DMS53 treated with DMSO at 0.1 percent for 48 hours (cell line): ENCODE data around the gene ACSS3.

Experiments
- DNase-seq: peaks from one replicate; lab custom pipeline; 2025; ENCODE audit not compliant: unreplicated experiment; lab: John Stamatoyannopoulos, UW

ACSS3 gene

DNA sequence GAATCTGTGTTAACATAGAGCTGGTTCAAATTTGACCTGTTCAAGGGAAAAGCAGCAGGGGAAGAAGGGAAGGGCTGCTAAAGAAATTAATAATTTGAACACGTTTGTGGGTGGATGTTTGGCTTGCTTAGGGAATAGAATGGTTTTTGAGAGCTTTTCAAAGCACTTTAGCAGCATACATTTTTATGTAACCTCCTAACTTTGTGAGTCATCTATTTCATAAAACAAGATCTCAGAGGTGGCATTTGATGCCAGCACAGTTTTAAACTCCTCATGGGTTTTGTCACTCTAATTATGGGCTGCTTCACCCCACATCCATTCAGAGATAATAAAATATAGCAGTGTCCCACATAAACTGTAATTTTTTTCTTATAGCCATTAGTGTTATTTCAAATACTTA, 143.8 kb downstream of the ACSS3 start:
- DNase-seq, result no peak

DNA sequence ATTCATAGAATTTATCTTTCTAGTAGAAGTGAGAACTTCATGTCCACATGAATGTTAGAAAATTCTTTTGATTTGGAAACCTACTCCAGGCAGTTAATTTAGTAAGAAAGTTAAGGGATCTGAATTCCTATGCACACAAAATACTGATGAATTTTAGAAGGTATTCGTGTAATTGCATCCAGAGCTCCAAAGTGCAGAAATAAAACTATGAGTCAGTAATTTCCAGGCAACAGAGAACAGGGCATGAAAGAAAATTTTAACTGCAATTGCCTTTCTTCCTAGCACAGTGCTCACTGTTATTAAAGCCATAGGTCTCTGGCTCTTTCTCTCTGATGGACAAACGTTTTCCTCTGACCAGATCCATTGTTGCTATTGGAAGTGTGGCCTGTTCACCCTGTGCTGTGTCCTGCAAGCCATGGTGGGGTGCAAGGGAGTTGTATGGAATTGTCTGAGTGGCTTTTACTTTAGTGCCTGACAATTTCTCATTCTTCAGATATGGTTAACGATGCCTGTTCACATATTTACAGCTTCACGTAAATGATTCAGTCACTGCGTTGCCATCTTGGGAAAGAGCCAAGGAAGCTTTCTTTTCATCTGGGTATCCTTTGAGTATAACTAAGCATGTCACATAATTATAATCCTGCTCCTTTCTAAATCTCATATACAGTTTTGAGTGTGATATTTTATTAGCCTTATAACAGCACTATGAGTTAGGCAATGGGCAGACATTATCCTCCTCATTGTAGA, 145.1 kb downstream of the ACSS3 start:
- DNase-seq, result no peak

DNA sequence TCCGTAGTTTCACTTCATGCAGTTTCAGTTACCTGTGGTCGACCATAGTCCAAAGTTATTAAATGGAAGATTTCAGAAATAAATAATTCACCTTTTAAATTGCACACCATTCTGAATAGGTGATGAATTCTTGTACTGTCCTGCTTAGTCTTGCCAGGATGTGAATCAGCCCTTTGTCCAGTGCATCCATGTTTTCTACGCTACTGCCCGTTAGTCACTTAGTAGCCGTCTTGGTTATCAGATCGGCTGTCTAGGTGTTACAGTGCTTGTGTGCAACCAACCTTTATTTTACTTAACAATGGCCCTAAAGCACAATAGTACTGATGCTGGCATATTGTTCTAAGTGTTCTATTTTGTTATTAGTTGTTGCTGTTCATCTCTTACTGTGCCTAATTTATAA, 146.7 kb downstream of the ACSS3 start:
- no peak for DNase-seq

GRCh38 chr12:81229759-81230158, 151.9 kb downstream of the ACSS3 start:
- peak; percentile 94 for DNase-seq

- no peak for DNase-seq
Observed at GRCh38 chr12:81231574-81232368, 153.9 kb downstream of the ACSS3 start.

DNA sequence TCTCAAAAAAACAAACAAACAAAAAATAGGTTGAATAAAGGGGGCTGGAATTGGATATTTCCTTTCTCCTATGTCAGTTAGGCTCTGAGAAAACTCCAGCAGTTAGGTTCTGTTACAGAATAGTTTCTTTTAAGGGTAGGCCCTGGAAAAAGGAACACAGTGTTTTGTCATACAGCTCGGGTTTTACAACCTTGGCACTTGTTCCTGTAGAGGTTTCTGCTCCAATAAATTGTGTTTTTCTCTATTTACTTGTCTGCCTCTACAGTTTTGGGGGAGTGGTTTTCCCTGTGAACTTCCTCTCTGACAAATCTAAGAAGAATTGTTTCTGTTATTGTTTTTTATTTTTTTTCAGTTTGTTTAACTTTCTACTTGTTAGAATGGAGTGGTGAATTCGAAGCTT, 167.6 kb downstream of the ACSS3 start:
- DNase-seq, result no peak

DNA sequence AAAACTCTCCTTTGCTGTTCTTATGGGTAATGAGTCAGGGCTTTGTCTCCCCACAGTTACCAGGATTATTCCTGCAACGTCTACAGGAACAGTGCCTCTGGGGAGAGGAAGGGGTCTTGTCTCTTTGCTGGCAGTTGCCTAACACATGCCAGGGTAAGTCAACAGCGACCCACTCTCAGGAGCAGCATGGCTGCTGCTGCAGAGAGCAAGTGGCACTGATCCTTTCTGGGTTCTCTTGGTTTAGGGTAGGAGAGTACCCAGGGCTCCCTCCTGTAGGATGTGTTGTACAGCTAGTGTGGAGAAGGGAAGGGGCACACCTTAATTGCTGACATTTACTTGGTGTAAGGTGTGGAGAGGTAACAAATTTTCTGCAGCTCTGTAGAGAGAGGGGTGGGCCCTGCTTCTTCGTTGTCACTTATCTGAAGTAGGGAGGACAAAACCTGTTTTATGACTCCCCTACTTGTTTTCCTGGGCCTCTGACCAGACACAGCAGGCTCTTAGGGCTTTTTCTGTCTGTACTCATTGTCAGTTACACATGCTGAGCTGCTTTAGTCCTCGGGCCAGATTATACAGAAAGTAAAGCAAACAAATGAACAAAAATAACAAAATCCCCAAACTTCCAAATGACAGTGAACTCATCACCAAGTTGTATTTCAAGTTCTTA, 168.2 kb downstream of the ACSS3 start:
- peak; percentile 63 for DNase-seq

- no peak for DNase-seq
Observed at GRCh38 chr12:81249976-81250375, 172.1 kb downstream of the ACSS3 start.

- no peak for DNase-seq
Observed at GRCh38 chr12:81252228-81252627, 174.3 kb downstream of the ACSS3 start.

DNA sequence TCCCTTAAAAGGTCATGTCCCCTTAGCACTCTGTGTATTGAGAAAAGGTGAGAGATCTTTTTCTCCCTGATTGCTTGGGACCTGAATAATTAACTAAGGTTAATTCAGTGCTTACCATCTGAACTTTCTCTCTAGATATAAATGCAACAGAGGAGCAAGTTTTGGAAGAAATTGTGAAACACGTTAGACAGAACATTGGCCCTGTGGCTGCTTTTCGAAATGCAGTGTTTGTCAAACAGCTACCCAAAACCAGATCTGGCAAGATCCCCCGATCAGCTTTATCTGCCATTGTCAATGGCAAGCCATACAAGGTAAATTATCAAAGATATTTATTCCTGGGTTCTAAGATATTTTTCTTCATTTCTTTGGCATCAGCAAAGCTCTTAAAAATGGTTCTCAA, 175.5 kb downstream of the ACSS3 start:
- DNase-seq, result no peak

DNA sequence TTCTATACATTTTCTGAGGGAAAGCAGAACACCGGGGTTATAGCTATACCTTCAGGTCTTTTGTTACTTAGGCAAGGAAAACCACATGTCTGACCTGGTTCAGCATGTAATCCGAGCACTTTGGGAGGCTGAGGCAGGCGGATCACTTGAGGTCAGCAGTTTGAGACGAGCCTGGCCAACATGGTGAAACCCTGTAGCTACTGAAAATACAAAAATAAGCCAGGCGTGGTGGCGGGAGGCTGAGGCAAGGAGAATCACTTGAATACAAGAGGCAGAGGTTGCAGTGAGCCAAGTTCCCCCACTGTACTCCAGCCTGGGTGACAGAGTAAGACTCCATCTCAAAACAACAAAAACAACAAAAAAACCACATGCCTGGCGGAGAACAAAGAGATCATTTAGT, 177.6 kb downstream of the ACSS3 start:
- no peak for DNase-seq

DNA sequence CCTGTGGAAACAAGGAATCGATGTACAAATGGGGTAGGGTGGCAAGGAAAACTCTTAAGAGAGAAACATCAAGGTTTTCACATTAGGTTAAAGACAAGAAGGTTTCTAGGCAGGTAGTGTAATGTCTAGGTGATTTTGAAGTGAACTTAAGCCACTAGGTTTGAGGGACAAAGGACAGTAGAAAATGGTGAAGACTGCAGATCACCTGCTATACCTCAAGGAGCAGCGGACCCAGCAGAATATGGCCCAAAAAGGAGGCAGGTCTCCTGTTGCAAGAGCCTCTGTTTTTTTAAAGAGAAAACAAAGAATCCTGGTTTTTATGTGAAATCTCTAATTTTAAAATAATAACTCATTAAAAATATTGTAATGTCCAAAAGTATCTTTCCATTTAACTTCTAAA, 178.1 kb downstream of the ACSS3 start:
- DNase-seq, result no peak

DNA sequence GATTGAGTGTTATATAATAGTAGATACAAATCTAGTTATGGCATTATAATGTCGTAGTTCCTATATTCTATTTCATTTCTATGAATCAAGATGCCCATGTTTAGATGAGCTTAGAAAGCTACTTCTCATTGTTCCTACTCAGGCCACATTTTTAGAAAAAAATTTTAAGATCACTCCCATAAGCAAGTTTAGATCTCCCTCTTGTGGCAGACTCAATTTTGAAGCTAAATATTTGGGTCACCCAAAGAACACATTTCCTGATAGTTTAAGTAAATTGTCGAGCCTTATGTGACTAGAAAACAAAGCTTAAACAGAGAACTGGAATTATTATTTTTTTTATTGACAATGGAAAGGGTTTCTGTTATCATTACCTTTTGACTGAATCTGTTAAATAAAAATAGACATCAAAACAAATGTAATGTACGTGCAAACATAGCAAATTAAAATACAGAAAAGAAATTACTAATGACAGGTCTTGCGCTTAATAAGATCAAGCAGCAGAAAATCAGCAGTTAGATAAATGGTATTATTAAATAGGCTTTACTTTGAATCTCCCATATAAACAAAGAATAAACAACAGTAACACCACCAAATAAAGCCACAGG, 180.2 kb downstream of the ACSS3 start:
- peak; percentile 91 for DNase-seq

DNA sequence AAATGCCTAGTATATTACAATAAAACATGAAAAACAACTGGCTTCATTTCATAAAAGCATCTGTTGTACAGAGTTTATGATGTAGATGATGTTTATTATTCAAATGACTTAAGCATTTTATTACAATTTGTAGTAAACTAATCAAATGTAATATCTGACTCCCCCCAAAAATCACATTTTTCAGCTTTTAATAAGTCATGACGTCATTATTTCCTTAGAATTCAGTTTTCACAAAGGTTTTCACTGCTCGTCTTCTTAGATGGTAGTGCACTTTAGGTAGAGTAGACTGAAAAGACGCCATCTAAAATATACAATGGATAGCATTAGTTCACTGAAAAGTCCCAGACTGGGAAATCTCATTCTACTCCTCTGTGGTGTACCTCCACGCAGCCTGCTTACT, 181.5 kb downstream of the ACSS3 start:
- no peak for DNase-seq

- no peak for DNase-seq
Observed at GRCh38 chr12:81261508-81262207, 183.8 kb downstream of the ACSS3 start.

DNA sequence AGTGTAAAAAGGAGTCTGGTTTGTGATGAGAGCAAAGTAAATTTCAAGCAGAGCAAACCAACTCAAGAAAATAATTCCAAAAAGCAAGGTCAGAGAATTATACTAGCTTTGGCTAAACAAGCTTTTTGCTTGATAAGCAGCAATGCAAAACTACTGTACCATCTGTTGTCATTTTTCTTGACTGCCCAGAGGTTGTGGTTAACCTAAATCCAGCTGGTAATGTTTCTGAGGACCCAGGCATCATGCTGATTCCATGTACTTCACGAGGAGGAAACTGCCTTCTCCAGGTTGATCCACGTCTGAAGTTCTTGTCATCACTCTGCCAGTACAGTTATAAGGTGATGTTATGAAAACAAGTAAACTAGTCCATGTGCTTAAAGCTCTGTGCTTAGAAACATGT, 185.2 kb downstream of the ACSS3 start:
- DNase-seq, result no peak

DNA sequence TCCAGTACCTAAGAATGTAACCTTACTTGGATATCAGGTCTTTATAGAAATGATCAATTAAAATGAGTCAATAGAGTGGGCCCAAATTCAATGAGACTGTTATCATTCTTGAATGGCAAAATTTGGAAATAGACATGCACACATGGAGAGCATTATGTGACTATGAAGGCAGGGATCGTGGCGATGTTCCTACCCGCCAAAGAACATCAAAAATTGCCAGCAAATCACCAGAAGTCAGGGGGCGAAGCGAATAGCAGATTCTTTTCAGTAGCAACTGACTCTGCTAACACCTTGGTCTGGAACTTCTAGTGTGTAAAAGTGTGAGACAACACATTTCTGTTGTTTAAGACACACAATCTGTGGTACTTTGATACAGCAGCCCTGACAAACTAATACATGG, 192.5 kb downstream of the ACSS3 start:
- no peak for DNase-seq

GRCh38 chr12:81274637-81275529, 197.0 kb downstream of the ACSS3 start:
- peak; percentile 45 for DNase-seq

DNA sequence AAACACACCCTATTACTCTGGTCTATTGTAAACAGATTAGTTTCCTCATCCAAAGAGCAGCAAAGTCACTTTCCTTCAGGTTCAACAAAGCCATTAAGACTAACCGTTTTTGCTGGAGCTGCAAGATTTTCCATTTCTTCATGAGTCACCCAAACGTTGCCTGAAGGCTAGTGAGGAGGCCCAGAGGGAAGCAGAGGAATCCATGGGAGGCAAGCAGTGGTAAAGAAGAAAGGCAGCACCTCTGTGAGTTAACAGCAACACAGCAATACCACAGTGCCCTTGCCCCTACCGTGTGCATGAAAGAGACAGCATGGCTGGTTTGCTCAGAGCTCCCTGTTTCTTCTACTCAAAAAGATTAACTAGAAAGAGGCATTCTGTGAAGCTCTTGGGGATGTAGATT, 206.3 kb downstream of the ACSS3 start:
- DNase-seq, result no peak

GRCh38 chr12:81288651-81289050, 210.8 kb downstream of the ACSS3 start:
- DNase-seq, result no peak
